ENCODE data around the gene TOM1L1.

DNA sequence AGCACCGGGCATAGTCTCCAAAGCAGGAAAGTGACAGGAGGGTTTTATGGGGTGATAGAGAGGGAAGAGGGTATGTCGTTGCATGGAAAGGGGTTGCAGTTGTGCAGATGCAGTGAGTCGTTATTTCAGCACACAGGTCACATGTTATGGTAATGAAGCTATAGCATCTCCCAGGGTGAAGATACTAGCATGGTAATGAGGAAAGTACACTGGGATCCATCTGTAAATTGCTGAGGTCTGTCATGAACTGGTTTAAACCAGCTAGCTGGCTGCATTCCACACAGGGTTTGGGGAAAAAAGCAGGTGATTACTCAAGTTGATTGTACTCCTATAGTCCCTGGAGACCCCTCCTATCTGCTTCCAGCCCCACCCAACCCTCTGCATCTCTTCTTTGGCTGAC is 56.1 kb downstream of the TOM1L1 start:
- TF ChIP-seq CTCF (IDR thresholded peaks at IDR 0.05) (no peak), PRRX2 (CRISPR knock-in tag; IDR thresholded peaks at IDR 0.05) (no peak), CREM (CRISPR knock-in tag; IDR thresholded peaks at IDR 0.05) (no peak)
- TF ChIP-seq, protein P1, sequence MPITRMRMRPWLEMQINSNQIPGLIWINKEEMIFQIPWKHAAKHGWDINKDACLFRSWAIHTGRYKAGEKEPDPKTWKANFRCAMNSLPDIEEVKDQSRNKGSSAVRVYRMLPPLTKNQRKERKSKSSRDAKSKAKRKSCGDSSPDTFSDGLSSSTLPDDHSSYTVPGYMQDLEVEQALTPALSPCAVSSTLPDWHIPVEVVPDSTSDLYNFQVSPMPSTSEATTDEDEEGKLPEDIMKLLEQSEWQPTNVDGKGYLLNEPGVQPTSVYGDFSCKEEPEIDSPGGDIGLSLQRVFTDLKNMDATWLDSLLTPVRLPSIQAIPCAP (CRISPR knock-in tag; IDR thresholded peaks at IDR 0.05), result no peak
- TF ChIP-seq, protein P2, sequence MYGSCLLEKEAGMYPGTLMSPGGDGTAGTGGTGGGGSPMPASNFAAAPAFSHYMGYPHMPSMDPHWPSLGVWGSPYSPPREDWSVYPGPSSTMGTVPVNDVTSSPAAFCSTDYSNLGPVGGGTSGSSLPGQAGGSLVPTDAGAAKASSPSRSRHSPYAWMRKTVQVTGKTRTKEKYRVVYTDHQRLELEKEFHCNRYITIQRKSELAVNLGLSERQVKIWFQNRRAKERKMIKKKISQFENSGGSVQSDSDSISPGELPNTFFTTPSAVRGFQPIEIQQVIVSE (CRISPR knock-in tag; IDR thresholded peaks at IDR 0.05; ENCODE audit: borderline replicate concordance), result no peak
